Smooth muscle cell (in vitro differentiated cells): ENCODE results near the gene SULT1C3. TPM values are rescaled to one million over a fixed set of nuclear protein-coding genes. Genes with fewer than 3 reads are reported as not detected.

Experiments used
- DNase-seq: peaks from one replicate; lab custom pipeline; 2025; ENCODE audit not compliant: unreplicated experiment; lab: John Stamatoyannopoulos, UW
- H2AFZ ChIP-seq: fragments of 200-600 bp; sonication (generic); 2 replicates; pipeline ENCODE4 v1.6.0; 2016; ENCODE audit warnings: antibody characterized with exemption, low read depth, mild to moderate bottlenecking
- H3F3A ChIP-seq: fragments of 200-600 bp; sonication (generic); 2 replicates; pipeline ENCODE4 v1.6.0; 2017; ENCODE audit warnings: antibody characterized with exemption, low read depth
- H3K27ac ChIP-seq: fragments of 200-600 bp; sonication (generic); 2 replicates; pipeline ENCODE4 v1.5.1; 2016; ENCODE audit warnings: low read depth, mild to moderate bottlenecking
- H3K27me3 ChIP-seq: fragments of 200-600 bp; sonication (generic); 2 replicates; pipeline ENCODE4 v1.6.1; 2016; ENCODE audit warnings: low read depth, mild to moderate bottlenecking
- H3K36me3 ChIP-seq: fragments of 200-600 bp; sonication (generic); 2 replicates; pipeline ENCODE4 v1.5.1; 2016; ENCODE audit warnings: low read depth
- H3K4me1 ChIP-seq: fragments of 200-600 bp; sonication (generic); 2 replicates; pipeline ENCODE4 v1.5.1; 2016; ENCODE audit warnings: low read depth
- H3K4me2 ChIP-seq: fragments of 200-600 bp; sonication (generic); 2 replicates; pipeline ENCODE4 v1.6.0; 2016; ENCODE audit warnings: mild to moderate bottlenecking
- H3K4me3 ChIP-seq: fragments of 200-600 bp; sonication (generic); 2 replicates; pipeline ENCODE4 v1.5.1; 2016; ENCODE audit warnings: mild to moderate bottlenecking
- H3K79me2 ChIP-seq: fragments of 200-600 bp; sonication (generic); 2 replicates; pipeline ENCODE4 v1.6.0; 2016; ENCODE audit warnings: low read depth, mild to moderate bottlenecking
- H3K9ac ChIP-seq: fragments of 200-600 bp; sonication (generic); 2 replicates; pipeline ENCODE4 v1.6.0; 2016; ENCODE audit warnings: low read depth
- H3K9me3 ChIP-seq: fragments of 200-600 bp; sonication (generic); replicated peaks from 2 replicates; pipeline ENCODE4 v1.5.1; 2016; ENCODE audit warnings: low read depth
- H4K20me1 ChIP-seq: fragments of 200-600 bp; sonication (generic); 2 replicates; pipeline ENCODE4 v1.6.0; 2016; ENCODE audit warnings: low read depth
- CTCF ChIP-seq: fragments of 200-600 bp; sonication (generic); IDR thresholded peaks from 2 replicates; pipeline ENCODE4 v1.5.1; 2017; ENCODE audit warnings: borderline replicate concordance, mild to moderate bottlenecking, antibody characterized with exemption; ENCODE audit not compliant: insufficient read depth, poor library complexity, severe bottlenecking
- polyA plus RNA-seq: library from polyadenylated mRNA; unstranded; fragments of >200 nt; fragmentation: Nextera tagmentation; extraction: Ambion mirVana; gene quantifications from 2 replicates; pipeline ENCODE4 v1.2.1, GENCODE V29; 2016
- total RNA-seq: library from RNA; depleted of rRNA; stranded (reverse); fragments of >200 nt; gene quantifications from 2 replicates; pipeline ENCODE4 v1.2.3, GENCODE V29; 2014

Gene SULT1C3
- total and polyA plus RNA-seq, 2 experiments from 2014 or later = not detected

- no peaks in the 10 kb centered on the region for H3K79me2 ChIP-seq
- no peak overlapping the region for H2AFZ ChIP-seq
- H3K4me3 ChIP-seq = no peak overlapping the region
- no peaks in the 10 kb centered on the region for H3K9me3 ChIP-seq
- H3K27ac ChIP-seq = no peak overlapping the region
- no peaks in the 10 kb centered on the region for H3K36me3 ChIP-seq
- H3K4me2 ChIP-seq = no peak overlapping the region
- peaks cover under 1% of the 10 kb centered on the region for H3K4me1 ChIP-seq
- no peaks in the 10 kb centered on the region for H3K27me3 ChIP-seq
- TF ChIP-seq CTCF = no peak
- no peaks in the 10 kb centered on the region for H4K20me1 ChIP-seq
- H3K9ac ChIP-seq = no peak overlapping the region
- DNase-seq = no peak
- H3F3A ChIP-seq = peaks cover 1% of the 10 kb centered on the region
These were observed 70.1 kb downstream of the SULT1C3 start for GRCh38 chr2:108309903-108310302.

Other genes starting within 250 kb of the SULT1C3 start
- not detected in 2 replicates for gene SULT1C2, start 48.9 kb downstream of the SULT1C3 start, total RNA-seq
- gene SULT1C2, start 48.9 kb downstream of the SULT1C3 start, polyA plus RNA-seq = not detected in 2 replicates
- 3.9 and 9.2 TPM in 2 replicates for gene SULT1C4, start 138.0 kb downstream of the SULT1C3 start, total RNA-seq
- 4.7 and 5.5 TPM in 2 replicates for gene SULT1C4, start 138.0 kb downstream of the SULT1C3 start, polyA plus RNA-seq
- gene GCC2, start 209.2 kb downstream of the SULT1C3 start, total RNA-seq = 36.3 and 36.4 TPM in 2 replicates
- gene GCC2, start 209.2 kb downstream of the SULT1C3 start, polyA plus RNA-seq = 18.3 and 33.9 TPM in 2 replicates